ENCODE measurements around the gene PPIB. TPM values are rescaled to one million over a fixed set of nuclear protein-coding genes. Genes with fewer than 3 reads are reported as not detected.

PPIB gene
- total RNA-seq, 1 donor from 2014 or later = 698 TPM

- Mint-ChIP-seq H3K36me3 (ENCODE audit: unreplicated experiment) (peaks cover 59% of the 10 kb centered on the region), H3K9me3 (ENCODE audit: unreplicated experiment) (no peaks in the 10 kb centered on the region), H3K27ac (ENCODE audit: unreplicated experiment) (no peak overlapping the region), H3K4me1 (ENCODE audit: unreplicated experiment) (no peaks in the 10 kb centered on the region), H3K27me3 (ENCODE audit: unreplicated experiment) (no peaks in the 10 kb centered on the region), H3K4me3 (ENCODE audit: unreplicated experiment) (no peak overlapping the region)
- no peak for TF ChIP-seq CTCF (IDR thresholded peaks at IDR 0.05)
- no peak for DNase-seq (ENCODE audit: extremely low spot score, unreplicated experiment)
Measured at GRCh38 chr15:64131547-64131946, 31.3 kb downstream of the PPIB start.

- H3K27ac Mint-ChIP-seq (ENCODE audit: unreplicated experiment) = no peak overlapping the region
- no peak overlapping the region for H3K4me3 Mint-ChIP-seq (ENCODE audit: unreplicated experiment)
- H3K9me3 Mint-ChIP-seq (ENCODE audit: unreplicated experiment) = no peaks in the 10 kb centered on the region
- DNase-seq (ENCODE audit: extremely low spot score, unreplicated experiment) = peak; percentile 1
- no peak for TF ChIP-seq CTCF (IDR thresholded peaks at IDR 0.05)
- no peaks in the 10 kb centered on the region for H3K4me1 Mint-ChIP-seq (ENCODE audit: unreplicated experiment)
- no peaks in the 10 kb centered on the region for H3K27me3 Mint-ChIP-seq (ENCODE audit: unreplicated experiment)
- H3K36me3 Mint-ChIP-seq (ENCODE audit: unreplicated experiment) = peaks cover 62% of the 10 kb centered on the region
Measured at GRCh38 chr15:64130159-64130558, 32.7 kb downstream of the PPIB start.

- H3K4me3 Mint-ChIP-seq (ENCODE audit: unreplicated experiment) = no peak overlapping the region
- H3K27me3 Mint-ChIP-seq (ENCODE audit: unreplicated experiment) = no peaks in the 10 kb centered on the region
- H3K4me1 Mint-ChIP-seq (ENCODE audit: unreplicated experiment) = no peaks in the 10 kb centered on the region
- H3K36me3 Mint-ChIP-seq (ENCODE audit: unreplicated experiment) = peaks cover 63% of the 10 kb centered on the region
- H3K27ac Mint-ChIP-seq (ENCODE audit: unreplicated experiment) = no peak overlapping the region
- no peaks in the 10 kb centered on the region for H3K9me3 Mint-ChIP-seq (ENCODE audit: unreplicated experiment)
- no peak for TF ChIP-seq CTCF (IDR thresholded peaks at IDR 0.05)
- DNase-seq (ENCODE audit: extremely low spot score, unreplicated experiment) = no peak
Measured at GRCh38 chr15:64127521-64128270, 35.1 kb downstream of the PPIB start.

- H3K4me1 Mint-ChIP-seq (ENCODE audit: unreplicated experiment) = no peaks in the 10 kb centered on the region
- DNase-seq (ENCODE audit: extremely low spot score, unreplicated experiment) = no peak
- H3K27ac Mint-ChIP-seq (ENCODE audit: unreplicated experiment) = no peak overlapping the region
- no peak overlapping the region for H3K4me3 Mint-ChIP-seq (ENCODE audit: unreplicated experiment)
- H3K27me3 Mint-ChIP-seq (ENCODE audit: unreplicated experiment) = no peaks in the 10 kb centered on the region
- H3K9me3 Mint-ChIP-seq (ENCODE audit: unreplicated experiment) = no peaks in the 10 kb centered on the region
- H3K36me3 Mint-ChIP-seq (ENCODE audit: unreplicated experiment) = peaks cover 54% of the 10 kb centered on the region
- TF ChIP-seq CTCF (IDR thresholded peaks at IDR 0.05) = no peak
Measured at GRCh38 chr15:64125978-64126377, 36.8 kb downstream of the PPIB start.

GRCh38 chr15:64122936-64123351 lies 39.9 kb downstream of the PPIB start:
- H3K27me3 Mint-ChIP-seq (ENCODE audit: unreplicated experiment) = no peaks in the 10 kb centered on the region
- DNase-seq (ENCODE audit: extremely low spot score, unreplicated experiment) = no peak
- H3K9me3 Mint-ChIP-seq (ENCODE audit: unreplicated experiment) = no peaks in the 10 kb centered on the region
- H3K27ac Mint-ChIP-seq (ENCODE audit: unreplicated experiment) = no peak overlapping the region
- no peak for TF ChIP-seq CTCF (IDR thresholded peaks at IDR 0.05)
- peaks cover 53% of the 10 kb centered on the region for H3K36me3 Mint-ChIP-seq (ENCODE audit: unreplicated experiment)
- no peaks in the 10 kb centered on the region for H3K4me1 Mint-ChIP-seq (ENCODE audit: unreplicated experiment)
- H3K4me3 Mint-ChIP-seq (ENCODE audit: unreplicated experiment) = no peak overlapping the region
